Measurements from ENCODE around the gene C10orf88. TPM values are rescaled to one million over a fixed set of nuclear protein-coding genes. Genes with fewer than 3 reads are reported as not detected.

C10orf88 gene
- total RNA-seq, 1 donor from 2014 or later, result 12.5 TPM

DNA sequence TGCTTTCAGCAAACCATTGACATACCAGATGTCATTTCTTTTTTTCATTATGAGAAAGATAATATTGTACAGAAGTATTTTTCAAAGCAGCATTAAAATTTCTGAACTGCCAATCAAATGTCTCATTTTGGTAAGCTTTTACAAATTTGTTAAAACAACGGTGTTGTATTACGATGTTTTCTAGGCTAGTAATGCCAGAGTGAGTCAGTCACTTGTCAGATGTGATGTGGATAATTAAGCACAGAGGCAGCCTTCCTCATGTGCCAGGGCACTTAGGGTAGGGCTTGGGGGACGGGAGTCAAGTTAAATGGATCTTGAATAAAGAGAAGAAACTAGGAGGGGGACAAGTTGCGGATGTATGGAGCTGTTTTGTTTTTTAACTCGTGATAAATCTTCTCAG is 36.3 kb upstream of the C10orf88 start:
- Mint-ChIP-seq H3K4me1 (no peaks in the 10 kb centered on the region), H3K36me3 (ENCODE audit: low read depth) (peaks cover 47% of the 10 kb centered on the region), H3K4me3 (no peak overlapping the region), H3K27ac (no peak overlapping the region), H3K27me3 (no peaks in the 10 kb centered on the region), H3K9me3 (no peaks in the 10 kb centered on the region)
- DNase-seq (no peak), ATAC-seq (ENCODE audit: low read depth) (no peak)
- CTCF ChIA-PET, result no interaction called here
- POLR2A ChIA-PET, result interaction anchor here (1.3 kb wide), 1 partner anchor 10 kb away, joined by 3 read pairs; the partner anchor contains the start of gene PSTK
- TF ChIP-seq, protein P1, sequence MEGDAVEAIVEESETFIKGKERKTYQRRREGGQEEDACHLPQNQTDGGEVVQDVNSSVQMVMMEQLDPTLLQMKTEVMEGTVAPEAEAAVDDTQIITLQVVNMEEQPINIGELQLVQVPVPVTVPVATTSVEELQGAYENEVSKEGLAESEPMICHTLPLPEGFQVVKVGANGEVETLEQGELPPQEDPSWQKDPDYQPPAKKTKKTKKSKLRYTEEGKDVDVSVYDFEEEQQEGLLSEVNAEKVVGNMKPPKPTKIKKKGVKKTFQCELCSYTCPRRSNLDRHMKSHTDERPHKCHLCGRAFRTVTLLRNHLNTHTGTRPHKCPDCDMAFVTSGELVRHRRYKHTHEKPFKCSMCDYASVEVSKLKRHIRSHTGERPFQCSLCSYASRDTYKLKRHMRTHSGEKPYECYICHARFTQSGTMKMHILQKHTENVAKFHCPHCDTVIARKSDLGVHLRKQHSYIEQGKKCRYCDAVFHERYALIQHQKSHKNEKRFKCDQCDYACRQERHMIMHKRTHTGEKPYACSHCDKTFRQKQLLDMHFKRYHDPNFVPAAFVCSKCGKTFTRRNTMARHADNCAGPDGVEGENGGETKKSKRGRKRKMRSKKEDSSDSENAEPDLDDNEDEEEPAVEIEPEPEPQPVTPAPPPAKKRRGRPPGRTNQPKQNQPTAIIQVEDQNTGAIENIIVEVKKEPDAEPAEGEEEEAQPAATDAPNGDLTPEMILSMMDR (IDR thresholded peaks at IDR 0.05), result no peak
- intact Hi-C loops (cut with micrococcal nuclease), result loop anchor here (5.0 kb wide), 1 partner anchor 38 kb away; the partner anchor contains the start of gene C10orf88

DNA sequence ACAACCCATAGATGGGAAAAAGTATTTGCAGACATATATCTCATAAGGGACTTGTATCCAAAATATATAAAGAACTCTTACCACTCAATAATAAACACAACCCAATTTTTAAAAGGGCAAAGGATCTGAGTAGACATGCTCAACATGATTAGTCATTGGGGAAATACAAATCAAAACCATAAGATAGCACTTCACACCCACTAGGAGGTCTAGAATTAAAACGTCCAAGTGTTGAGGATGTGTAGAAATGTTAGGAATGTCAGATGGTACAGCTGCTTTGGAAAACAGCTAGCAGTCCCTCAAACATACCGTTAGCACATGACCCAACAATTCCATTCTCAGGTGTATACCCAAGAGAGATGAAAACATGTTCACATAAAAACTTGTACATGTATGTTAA is 34.5 kb upstream of the C10orf88 start:
- no peak for DNase-seq
- no peaks in the 10 kb centered on the region for H3K9me3 Mint-ChIP-seq
- no peak overlapping the region for H3K4me3 Mint-ChIP-seq
- no peak overlapping the region for H3K27ac Mint-ChIP-seq
- ChIA-PET POLR2A (no interaction called here), CTCF (no interaction called here)
- ATAC-seq (ENCODE audit: low read depth), result no peak
- TF ChIP-seq, protein P1 (IDR thresholded peaks at IDR 0.05), result no peak
- no peaks in the 10 kb centered on the region for H3K4me1 Mint-ChIP-seq
- no peaks in the 10 kb centered on the region for H3K27me3 Mint-ChIP-seq
- H3K36me3 Mint-ChIP-seq (ENCODE audit: low read depth), result peaks cover 37% of the 10 kb centered on the region
- intact Hi-C loops (cut with micrococcal nuclease), result no loop called here

DNA sequence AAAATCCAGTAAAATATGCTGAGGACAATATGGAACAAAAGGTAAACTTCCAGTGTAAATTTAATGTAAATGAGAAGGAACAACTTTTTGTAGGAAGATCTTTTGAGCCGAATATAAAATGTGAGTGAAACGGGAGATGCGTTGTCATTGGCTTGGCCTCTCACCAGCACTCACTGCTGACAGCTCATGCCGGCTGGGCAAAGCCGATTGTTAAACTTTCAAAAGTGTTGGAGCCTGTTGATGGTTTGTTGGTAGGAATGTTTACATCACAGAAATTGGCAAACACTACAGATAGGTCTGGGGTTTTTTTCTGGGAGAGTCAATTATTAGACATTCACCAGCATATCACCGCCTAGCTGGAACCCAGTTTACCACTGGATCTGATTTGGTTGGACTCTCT is 32.3 kb upstream of the C10orf88 start:
- intact Hi-C loops (cut with micrococcal nuclease), result no loop called here

DNA sequence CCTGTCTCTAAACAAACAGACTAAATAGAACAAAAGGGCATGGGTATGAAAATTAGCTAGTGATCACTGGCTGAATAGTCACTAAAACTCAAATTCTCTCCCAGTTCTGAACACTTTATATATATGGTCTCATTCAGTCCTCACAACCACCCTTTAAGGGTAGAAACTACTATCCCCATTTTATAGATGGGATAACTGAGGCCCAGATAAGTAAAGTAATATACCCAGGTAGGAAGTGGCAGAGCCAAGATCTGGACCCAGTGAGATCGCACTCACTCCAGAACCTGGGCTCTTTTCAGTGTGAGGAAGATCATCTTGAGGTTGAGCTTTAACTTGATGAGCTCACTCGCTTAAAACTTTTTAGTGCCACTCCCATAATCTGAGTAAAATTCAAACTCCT is 30.7 kb upstream of the C10orf88 start:
- CTCF ChIA-PET, result no interaction called here

More for the DNA sequence above, 32.3 kb upstream of the C10orf88 start:
- TF ChIP-seq, protein P1 (IDR thresholded peaks at IDR 0.05), result no peak
- no peaks in the 10 kb centered on the region for H3K9me3 Mint-ChIP-seq
- DNase-seq, result no peak
- peaks cover 5% of the 10 kb centered on the region for H3K4me1 Mint-ChIP-seq
- H3K27ac Mint-ChIP-seq, result no peak overlapping the region
- no peak overlapping the region for H3K4me3 Mint-ChIP-seq
- H3K36me3 Mint-ChIP-seq (ENCODE audit: low read depth), result peaks cover 24% of the 10 kb centered on the region
- no peaks in the 10 kb centered on the region for H3K27me3 Mint-ChIP-seq
- ATAC-seq (ENCODE audit: low read depth), result no peak
- POLR2A ChIA-PET, result no interaction called here
- CTCF ChIA-PET, result no interaction called here

DNA sequence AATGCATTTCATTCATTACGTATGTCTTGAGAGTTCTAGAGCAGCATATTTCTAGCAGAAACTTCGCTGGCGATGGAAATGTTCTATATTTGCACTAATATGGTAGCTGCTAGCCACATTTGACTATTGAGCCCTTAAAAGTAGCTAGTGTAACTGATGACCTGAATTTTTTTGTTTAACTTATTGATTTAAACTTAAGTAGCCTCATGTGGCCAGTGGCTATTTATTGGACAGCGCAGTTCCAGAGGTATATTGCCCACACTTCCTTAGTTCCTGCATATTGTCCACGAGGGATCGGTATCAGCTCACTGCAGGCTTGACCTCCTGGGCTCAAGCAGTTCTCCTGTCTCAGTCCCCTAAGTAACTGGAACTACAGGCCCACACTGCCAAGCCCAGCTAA is 29.9 kb upstream of the C10orf88 start:
- DNase-seq, result no peak
- TF ChIP-seq, protein P1 (IDR thresholded peaks at IDR 0.05), result no peak
- POLR2A ChIA-PET, result interaction anchor here (2.6 kb wide), 1 partner anchor 25 kb away, joined by 10 read pairs; the partner anchor contains the start of genes ACADSB and IKZF5
- CTCF ChIA-PET, result no interaction called here
- H3K27ac Mint-ChIP-seq, result no peak overlapping the region
- H3K4me1 Mint-ChIP-seq, result peaks cover 18% of the 10 kb centered on the region
- H3K36me3 Mint-ChIP-seq (ENCODE audit: low read depth), result peaks cover 18% of the 10 kb centered on the region
- no peak for ATAC-seq (ENCODE audit: low read depth)
- no peaks in the 10 kb centered on the region for H3K27me3 Mint-ChIP-seq
- H3K9me3 Mint-ChIP-seq, result no peaks in the 10 kb centered on the region
- H3K4me3 Mint-ChIP-seq, result no peak overlapping the region
- intact Hi-C loops (cut with micrococcal nuclease), result no loop called here

More for the DNA sequence above, 30.7 kb upstream of the C10orf88 start:
- DNase-seq, result no peak
- ATAC-seq (ENCODE audit: low read depth), result no peak
- H3K36me3 Mint-ChIP-seq (ENCODE audit: low read depth), result peaks cover 18% of the 10 kb centered on the region
- intact Hi-C loops (cut with micrococcal nuclease), result no loop called here
- H3K4me1 Mint-ChIP-seq, result peaks cover 18% of the 10 kb centered on the region
- POLR2A ChIA-PET, result interaction anchor here (2.6 kb wide), 1 partner anchor 24 kb away, joined by 10 read pairs; the partner anchor contains the start of genes ACADSB and IKZF5
- no peak overlapping the region for H3K27ac Mint-ChIP-seq
- TF ChIP-seq, protein P1 (IDR thresholded peaks at IDR 0.05), result no peak
- no peak overlapping the region for H3K4me3 Mint-ChIP-seq
- no peaks in the 10 kb centered on the region for H3K27me3 Mint-ChIP-seq
- no peaks in the 10 kb centered on the region for H3K9me3 Mint-ChIP-seq
